GM18858 (cell line): ENCODE data around the gene TIMM10.

Source experiments
- ATAC-seq: cut with Tn5 transposase; IDR thresholded peaks from one replicate; pipeline ENCODE4 v1.9.1; 2021; ENCODE audit not compliant: unreplicated experiment

Gene TIMM10

DNA sequence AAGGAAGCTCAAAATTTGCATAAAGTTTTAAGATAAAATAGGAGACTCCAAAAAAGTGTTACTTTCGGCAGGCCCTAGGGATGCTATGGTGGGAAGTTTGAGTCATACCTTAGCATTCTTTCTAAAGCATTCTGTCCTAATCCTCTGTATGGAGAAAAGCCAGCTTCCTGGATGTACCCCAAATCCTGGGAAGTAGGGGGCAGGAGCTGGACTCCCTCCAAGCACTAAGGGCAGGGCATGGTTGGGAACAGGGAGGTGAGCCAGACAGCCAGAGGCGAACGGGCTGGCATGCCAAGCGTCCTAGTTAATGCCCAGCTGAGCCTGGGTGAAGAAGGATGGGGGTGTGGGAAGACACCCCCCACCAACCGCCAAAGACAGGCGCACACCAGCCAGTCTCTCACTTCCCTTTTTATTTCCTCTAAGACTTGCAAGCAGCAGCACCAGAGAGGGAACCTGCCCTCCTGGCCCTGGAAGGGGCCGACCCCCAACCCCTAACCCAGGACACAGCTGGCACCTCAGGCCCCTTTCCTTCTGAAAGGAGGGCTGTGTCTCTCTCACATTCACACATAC, 46.3 kb downstream of the TIMM10 start:
- peak; percentile 67 for ATAC-seq

GRCh38 chr11:57483562-57483918, 47.0 kb downstream of the TIMM10 start:
- no peak for ATAC-seq

DNA sequence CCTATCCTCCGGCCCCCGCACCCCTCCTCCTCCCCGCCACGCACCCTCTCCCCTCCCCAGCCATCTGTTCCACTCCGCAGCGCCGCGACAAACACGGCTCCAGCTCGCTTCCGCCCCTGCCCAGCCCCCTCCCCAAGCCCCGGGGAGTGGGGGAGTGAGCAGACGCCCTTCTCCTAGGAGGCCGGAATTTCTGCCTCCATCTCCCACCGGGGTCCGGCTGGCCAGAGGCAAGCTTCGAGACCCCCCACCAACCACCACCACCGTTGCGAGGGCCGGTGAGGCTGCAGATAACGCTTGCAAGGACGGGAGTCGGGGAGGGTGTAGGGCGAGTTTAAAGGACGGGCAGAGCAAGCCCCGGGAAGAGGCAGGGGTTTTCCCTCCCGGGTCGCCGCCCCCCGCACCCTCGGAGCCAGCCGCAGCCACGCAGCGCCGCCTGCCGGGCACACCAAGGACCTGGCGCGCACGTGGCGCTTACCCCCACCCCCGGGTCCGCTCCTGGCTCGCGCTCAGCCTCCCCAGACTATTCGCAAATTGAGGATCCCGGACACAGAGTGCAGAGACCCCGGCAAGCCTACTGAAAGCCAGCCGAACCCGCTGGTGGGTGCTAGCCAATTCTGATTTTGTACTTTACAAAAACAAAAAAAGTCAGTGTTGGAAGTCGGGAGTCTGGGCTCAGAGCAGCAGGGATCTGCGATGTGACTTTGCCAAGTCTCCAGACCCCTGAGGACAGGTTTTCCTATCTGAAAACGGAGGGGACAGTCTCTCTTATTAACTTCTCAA, 47.6 kb downstream of the TIMM10 start:
- no peak for ATAC-seq

DNA sequence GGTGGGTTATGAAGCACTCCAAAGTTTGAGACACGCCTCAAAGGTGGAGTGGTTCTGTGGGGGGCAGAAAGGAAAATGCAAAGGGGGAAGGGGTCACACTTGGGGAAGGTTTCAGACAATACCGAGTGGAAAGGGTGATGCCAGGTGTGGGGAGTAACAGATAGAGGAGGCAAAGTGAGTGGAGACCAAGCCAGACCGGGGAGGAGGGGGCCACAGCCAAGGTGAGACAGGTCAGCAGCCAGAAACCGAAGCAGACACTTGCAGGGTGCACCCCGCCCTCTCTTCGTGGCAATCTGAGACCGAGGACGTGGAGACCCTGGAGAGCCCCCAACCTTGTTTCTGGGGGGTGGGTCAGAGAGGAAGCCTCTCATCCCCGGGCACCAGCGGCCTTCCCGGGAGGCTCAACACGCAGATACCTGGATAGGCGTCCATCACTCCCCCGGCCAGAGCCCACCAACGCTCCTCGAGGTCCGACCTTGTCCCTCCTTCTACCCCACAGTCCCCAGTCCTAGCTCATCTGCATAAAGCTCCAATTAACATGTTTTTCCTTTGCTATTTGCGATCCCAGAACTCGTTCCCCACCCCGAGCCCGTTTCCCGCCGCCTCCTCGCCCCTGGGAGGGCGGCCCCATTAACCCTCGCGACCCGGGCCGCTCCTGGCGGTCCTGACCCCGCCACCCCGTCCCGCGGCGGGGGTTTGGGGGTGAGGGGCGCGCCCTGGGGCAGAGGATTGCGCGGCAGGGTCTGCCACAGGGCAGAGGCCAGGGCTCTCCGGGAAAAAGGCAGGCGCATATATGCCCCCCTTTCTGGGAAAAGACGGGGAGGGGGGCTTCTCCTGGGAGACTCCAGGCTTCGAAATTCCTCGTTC, 48.4 kb downstream of the TIMM10 start:
- ATAC-seq = no peak

- ATAC-seq = no peak
Observed at GRCh38 chr11:57481315-57481714, 49.2 kb downstream of the TIMM10 start.

DNA sequence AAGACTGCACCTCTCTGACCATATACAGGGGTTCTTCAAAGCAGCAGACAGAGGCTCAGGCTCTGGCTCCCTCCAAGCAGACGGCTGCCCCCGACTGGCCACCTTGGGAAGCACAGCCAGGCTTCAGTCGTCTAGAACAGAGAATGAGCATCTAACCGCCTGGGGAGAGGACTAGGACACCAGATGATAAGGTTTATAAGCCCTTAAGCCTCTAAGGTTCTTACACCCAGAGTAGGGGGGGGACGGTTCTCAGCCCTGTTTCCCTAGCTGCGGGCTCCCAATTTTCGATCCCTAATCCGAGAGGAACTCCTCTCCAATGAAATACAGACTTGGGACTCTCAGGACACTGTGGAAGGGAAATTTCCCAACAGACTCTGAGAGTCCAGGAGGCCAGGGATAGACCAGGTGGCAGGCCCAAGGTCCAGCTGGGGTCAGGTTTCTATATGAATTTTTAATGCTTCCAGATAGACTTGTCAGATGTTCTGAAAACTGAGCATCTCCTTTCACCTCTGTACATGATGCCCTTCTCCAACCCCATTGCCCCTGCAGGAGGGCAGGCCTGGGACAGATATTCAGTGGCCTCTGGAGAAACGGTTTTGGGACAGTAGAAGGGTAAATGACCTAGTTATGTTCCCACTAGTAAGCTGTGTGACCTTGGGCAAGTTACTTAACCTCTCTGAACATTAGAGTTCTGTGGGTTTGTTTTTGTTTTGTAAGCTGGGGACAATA, 50.0 kb downstream of the TIMM10 start:
- no peak for ATAC-seq

- ATAC-seq = no peak
Observed at GRCh38 chr11:57479911-57480310, 50.6 kb downstream of the TIMM10 start.

DNA sequence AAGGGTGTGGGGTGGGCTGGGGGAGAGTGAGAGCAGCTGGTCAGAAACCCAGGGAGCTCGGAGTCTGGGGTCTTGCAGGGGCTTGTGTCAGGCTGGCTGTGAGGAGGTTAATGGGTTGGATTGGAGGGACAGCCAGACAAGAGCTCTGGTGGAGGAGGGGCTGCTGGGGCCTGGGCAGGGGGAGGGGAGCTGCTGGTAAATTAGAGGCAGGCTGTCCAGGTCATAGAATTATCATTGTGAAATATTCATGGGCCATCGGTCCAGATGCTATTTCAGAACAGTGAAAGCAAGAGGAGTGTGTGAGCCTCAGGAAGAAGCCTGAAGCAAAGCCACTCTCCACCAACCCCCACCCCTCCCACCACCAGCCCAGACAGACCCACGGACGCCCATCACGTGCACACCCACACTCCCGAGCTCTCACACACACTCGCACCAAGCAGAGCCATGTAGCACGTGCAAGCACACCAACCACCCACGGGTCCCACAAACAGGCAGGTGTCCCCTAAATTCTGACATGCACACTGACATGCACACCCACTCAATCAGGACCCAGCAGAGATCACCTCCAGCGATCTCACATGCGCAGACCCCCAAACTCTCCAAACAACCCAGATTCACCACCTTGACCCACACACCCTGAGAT, 51.4 kb downstream of the TIMM10 start:
- ATAC-seq = no peak
